K562 (cell line): ENCODE results near the gene SMARCC1. TPM values are rescaled to one million over a fixed set of nuclear protein-coding genes. Genes with fewer than 3 reads are reported as not detected.
A peak's percentile ranks its signal among the peaks of the same experiment; 100 is the strongest.

ENCODE experiments used
- CBX2 ChIP-seq: fragments of 200-600 bp; sonication (generic); IDR thresholded peaks from one replicate; pipeline ENCODE4 v1.6.1; 2012; ENCODE audit warnings: mild to moderate bottlenecking, low read length, inconsistent platforms; ENCODE audit not compliant: insufficient read depth, poor library complexity, severe bottlenecking
- CSDE1 ChIP-seq, 2 experiments: fragments of 450-650 bp; IDR thresholded peaks; 2 replicates each; pipeline ENCODE4 v1.6.1; 2016; ENCODE audit warnings: mild to moderate bottlenecking in 1 of 2
- CXXC5 ChIP-seq: fragments of 250-450 bp; sonication (Bioruptor Pico); IDR thresholded peaks from 2 replicates; pipeline ENCODE4 v1.8.0; 2022; ENCODE audit warnings: inconsistent platforms, mild to moderate bottlenecking, moderate library complexity
- DDX20 ChIP-seq: fragments of 450-650 bp; IDR thresholded peaks from 2 replicates; pipeline ENCODE4 v1.6.1; 2016; ENCODE audit warnings: missing genetic modification characterization, low read depth, mild to moderate bottlenecking, missing compliant biosample characterization, moderate library complexity
- ETV1 ChIP-seq: fragments of 450-650 bp; conservative IDR thresholded peaks from 2 replicates; pipeline ENCODE4 v1.6.1; 2016; ENCODE audit warnings: missing genetic modification characterization, control low read depth, low read depth, missing compliant biosample characterization
- FOXJ3 ChIP-seq: sonication (generic); formaldehyde crosslinking; IDR thresholded peaks from 2 replicates; pipeline ENCODE4 v1.4.0; 2020; ENCODE audit warnings: mild to moderate bottlenecking, missing genetic modification reagents
- HLTF ChIP-seq: fragments of 450-650 bp; IDR thresholded peaks from 2 replicates; pipeline ENCODE4 v1.6.1; 2016
- HMGN3 ChIP-seq: IDR thresholded peaks from 2 replicates; pipeline ENCODE4 v1.6.1; 2011; ENCODE audit warnings: borderline replicate concordance, low read depth, mild to moderate bottlenecking, mixed read lengths, low read length; ENCODE audit not compliant: insufficient read length; ENCODE audit errors: extremely low read depth
- LCOR ChIP-seq: sonication (generic); formaldehyde crosslinking; IDR thresholded peaks from 2 replicates; pipeline ENCODE4 v1.8.0; 2022; ENCODE audit warnings: mild to moderate bottlenecking, missing genetic modification reagents
- LEF1 ChIP-seq: fragments of 450-650 bp; IDR thresholded peaks from 2 replicates; pipeline ENCODE4 v1.6.1; 2016; ENCODE audit warnings: mild to moderate bottlenecking
- MECOM ChIP-seq: fragments of 250-450 bp; sonication (Bioruptor Pico); IDR thresholded peaks from 2 replicates; pipeline ENCODE4 v1.8.0; 2022; ENCODE audit warnings: inconsistent platforms
- NR4A1 ChIP-seq, 2 experiments: fragments of 250-450 bp in 1 of 2; fragments of 450-650 bp in 1 of 2; sonication (Bioruptor Pico) in 1 of 2; IDR thresholded peaks; 2 replicates each; pipeline versions ENCODE4 v1.4.0 to v1.6.1; 2016 to 2020; ENCODE audit warnings: mild to moderate bottlenecking in 2 of 2, missing compliant biosample characterization in 1 of 2, missing genetic modification characterization in 1 of 2, moderate library complexity in 1 of 2
- RBFOX2 ChIP-seq: fragments of 200-400 bp; formaldehyde crosslinking; IDR thresholded peaks from 2 replicates; pipeline ENCODE4 v1.6.1; 2017; ENCODE audit warnings: low read depth, mild to moderate bottlenecking, low read length, moderate library complexity
- RUNX1 ChIP-seq: sonication (generic); IDR thresholded peaks from 2 replicates; pipeline ENCODE4 v1.6.1; 2016; ENCODE audit warnings: antibody characterized with exemption, low read depth
- SMAD2 ChIP-seq: fragments of 150-350 bp; IDR thresholded peaks from 2 replicates; pipeline ENCODE4 v1.6.1; 2014; ENCODE audit warnings: low read depth, mild to moderate bottlenecking, low read length
- SOX6 ChIP-seq: fragments of 450-650 bp; IDR thresholded peaks from 2 replicates; pipeline ENCODE4 v1.6.1; 2014; ENCODE audit warnings: mild to moderate bottlenecking
- TSC22D4 ChIP-seq: fragments of 450-650 bp; IDR thresholded peaks from 2 replicates; pipeline ENCODE4 v1.6.1; 2016; ENCODE audit warnings: missing genetic modification characterization, missing biosample characterization, control low read depth
- ZC3H11A ChIP-seq: IDR thresholded peaks from 2 replicates; pipeline ENCODE4 v1.6.1; 2012; ENCODE audit warnings: low read depth, low read length, improper control_type of control experiment
- ZNF41 ChIP-seq: fragments of 250-450 bp; sonication (Bioruptor Pico); conservative IDR thresholded peaks from 2 replicates; pipeline ENCODE4 v1.4.0; 2020; ENCODE audit warnings: mild to moderate bottlenecking
- polyA plus RNA-seq, 8 experiments: library from polyadenylated mRNA; depleted of rRNA in 4 of 8; stranded (reverse) in 5 of 8; unstranded in 3 of 8; fragments of >200 nt; fragmentation: Nextera tagmentation in 2 of 8; fragmentation: Illumina TruSeq in 1 of 8; extraction: Ambion mirVana in 2 of 8; extraction: Trizol in 1 of 8; gene quantifications; 2 replicates each; pipeline versions ENCODE4 v1.2.1 to v1.2.3, GENCODE V29; 2011 to 2014; ENCODE audit warnings: inconsistent platforms in 1 of 8, missing spikeins in 1 of 8
- total RNA-seq, 7 experiments: library from RNA; depleted of rRNA in 6 of 7; stranded (reverse); fragments of >200 nt in 6 of 7; fragmentation: Illumina TruSeq in 2 of 7; extraction: Trizol in 2 of 7; gene quantifications; 2 replicates each; pipeline versions ENCODE4 v1.2.1 to v1.2.3, GENCODE V29; 2011 to 2021; ENCODE audit warnings: low replicate concordance in 1 of 7
- TF ChIP-seq, protein P1 (sequence below): fragments of 250-450 bp; sonication (Bioruptor Pico); IDR thresholded peaks from 2 replicates; pipeline ENCODE4 v1.5.0; 2022; ENCODE audit warnings: mild to moderate bottlenecking
- TF ChIP-seq, protein P2 (sequence below): fragments of 250-450 bp; sonication (Bioruptor Pico); IDR thresholded peaks from 2 replicates; pipeline ENCODE4 v1.8.0; 2021; ENCODE audit warnings: moderate library complexity, mild to moderate bottlenecking, inconsistent platforms
- TF ChIP-seq, protein P3 (sequence below): fragments of 250-450 bp; sonication (Bioruptor Pico); IDR thresholded peaks from 2 replicates; pipeline ENCODE4 v1.4.0; 2020; ENCODE audit warnings: mild to moderate bottlenecking, moderate library complexity
- TF ChIP-seq, protein P4 (sequence below): fragments of 450-650 bp; IDR thresholded peaks from 2 replicates; pipeline ENCODE4 v1.6.1; 2016; ENCODE audit warnings: mild to moderate bottlenecking

SMARCC1 gene
- total and polyA plus RNA-seq, 9 of the 15 experiments (the other 6 are each of a cell fraction or from before 2014, with no cell fraction given), result 20.7 to 199 (median 66.0) TPM

DNA sequence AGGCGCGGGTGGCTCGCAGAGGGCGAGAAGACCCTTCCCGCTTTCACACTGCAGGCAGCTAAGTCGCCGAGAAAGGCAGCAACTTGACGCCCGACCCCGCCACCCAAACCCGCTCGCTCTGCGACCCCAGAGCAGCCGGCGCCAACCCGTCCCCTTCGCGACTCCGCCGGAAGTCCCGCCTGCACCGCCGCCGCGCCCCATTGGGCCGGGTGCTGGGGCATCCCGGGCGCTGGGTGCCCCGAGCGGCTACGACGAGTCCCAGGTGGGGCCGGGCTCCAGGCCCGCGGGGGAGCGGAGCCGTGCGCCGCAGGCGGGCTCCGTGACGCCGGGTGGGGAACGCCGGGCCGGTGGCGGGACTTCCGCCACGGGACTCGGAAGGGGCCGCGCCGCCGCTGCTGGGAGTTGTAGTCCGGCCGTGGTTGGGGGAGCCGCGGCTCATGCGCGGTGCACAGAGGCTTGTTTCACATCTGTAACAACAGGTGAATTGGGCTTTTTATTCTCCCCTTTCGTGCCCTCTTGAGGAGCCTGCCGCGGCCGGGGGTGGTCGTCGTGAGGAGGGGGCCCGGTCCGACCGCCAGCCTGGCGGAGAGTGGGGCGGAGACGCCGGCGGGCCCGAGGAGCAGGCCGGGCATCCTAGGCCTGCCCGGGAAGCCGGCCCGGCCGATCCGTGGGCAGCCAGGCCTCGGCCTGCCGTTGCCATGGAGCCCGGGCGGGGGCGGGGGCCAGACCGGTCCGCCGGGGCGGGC lies 21.2 kb upstream of the SMARCC1 start, which contains the start of gene DHX30 (continued):
- TF ChIP-seq CBX2, result no peak
- TF ChIP-seq, protein P1, sequence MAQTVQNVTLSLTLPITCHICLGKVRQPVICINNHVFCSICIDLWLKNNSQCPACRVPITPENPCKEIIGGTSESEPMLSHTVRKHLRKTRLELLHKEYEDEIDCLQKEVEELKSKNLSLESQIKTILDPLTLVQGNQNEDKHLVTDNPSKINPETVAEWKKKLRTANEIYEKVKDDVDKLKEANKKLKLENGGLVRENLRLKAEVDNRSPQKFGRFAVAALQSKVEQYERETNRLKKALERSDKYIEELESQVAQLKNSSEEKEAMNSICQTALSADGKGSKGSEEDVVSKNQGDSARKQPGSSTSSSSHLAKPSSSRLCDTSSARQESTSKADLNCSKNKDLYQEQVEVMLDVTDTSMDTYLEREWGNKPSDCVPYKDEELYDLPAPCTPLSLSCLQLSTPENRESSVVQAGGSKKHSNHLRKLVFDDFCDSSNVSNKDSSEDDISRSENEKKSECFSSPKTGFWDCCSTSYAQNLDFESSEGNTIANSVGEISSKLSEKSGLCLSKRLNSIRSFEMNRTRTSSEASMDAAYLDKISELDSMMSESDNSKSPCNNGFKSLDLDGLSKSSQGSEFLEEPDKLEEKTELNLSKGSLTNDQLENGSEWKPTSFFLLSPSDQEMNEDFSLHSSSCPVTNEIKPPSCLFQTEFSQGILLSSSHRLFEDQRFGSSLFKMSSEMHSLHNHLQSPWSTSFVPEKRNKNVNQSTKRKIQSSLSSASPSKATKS (CRISPR knock-in tag), result no peak
- TF ChIP-seq LEF1, result no peak
- TF ChIP-seq ZC3H11A, result no peak
- peak; percentile 1; the same call in 1 of the 2 replicates for TF ChIP-seq LCOR (CRISPR knock-in tag)
- TF ChIP-seq DDX20 (tag), result no peak
- no peak for TF ChIP-seq NR4A1 (CRISPR knock-in tag; IDR thresholded peaks at IDR 0.05)
- TF ChIP-seq NR4A1 (tag; IDR thresholded peaks at IDR 0.05), result peak; percentile 16
- TF ChIP-seq RBFOX2, result peak; percentile 91
- TF ChIP-seq FOXJ3 (CRISPR knock-in tag), result no peak
- no peak for TF ChIP-seq CSDE1 (IDR thresholded peaks at IDR 0.05)
- TF ChIP-seq, protein P2, sequence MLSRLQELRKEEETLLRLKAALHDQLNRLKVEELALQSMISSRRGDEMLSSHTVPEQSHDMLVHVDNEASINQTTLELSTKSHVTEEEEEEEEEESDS, result no peak
- TF ChIP-seq TSC22D4 (tag), result no peak
- no peak for TF ChIP-seq RUNX1
- TF ChIP-seq HLTF, result no peak
- no peak for TF ChIP-seq MECOM (CRISPR knock-in tag)
- TF ChIP-seq, protein P3, sequence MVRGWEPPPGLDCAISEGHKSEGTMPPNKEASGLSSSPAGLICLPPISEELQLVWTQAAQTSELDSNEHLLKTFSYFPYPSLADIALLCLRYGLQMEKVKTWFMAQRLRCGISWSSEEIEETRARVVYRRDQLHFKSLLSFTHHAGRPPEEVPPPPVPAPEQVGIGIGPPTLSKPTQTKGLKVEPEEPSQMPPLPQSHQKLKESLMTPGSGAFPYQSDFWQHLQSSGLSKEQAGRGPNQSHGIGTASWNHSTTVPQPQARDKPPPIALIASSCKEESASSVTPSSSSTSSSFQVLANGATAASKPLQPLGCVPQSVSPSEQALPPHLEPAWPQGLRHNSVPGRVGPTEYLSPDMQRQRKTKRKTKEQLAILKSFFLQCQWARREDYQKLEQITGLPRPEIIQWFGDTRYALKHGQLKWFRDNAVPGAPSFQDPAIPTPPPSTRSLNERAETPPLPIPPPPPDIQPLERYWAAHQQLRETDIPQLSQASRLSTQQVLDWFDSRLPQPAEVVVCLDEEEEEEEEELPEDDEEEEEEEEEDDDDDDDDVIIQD, result no peak
- no peak for TF ChIP-seq SMAD2
- TF ChIP-seq HMGN3, result peak; percentile 92
- TF ChIP-seq, protein P4, sequence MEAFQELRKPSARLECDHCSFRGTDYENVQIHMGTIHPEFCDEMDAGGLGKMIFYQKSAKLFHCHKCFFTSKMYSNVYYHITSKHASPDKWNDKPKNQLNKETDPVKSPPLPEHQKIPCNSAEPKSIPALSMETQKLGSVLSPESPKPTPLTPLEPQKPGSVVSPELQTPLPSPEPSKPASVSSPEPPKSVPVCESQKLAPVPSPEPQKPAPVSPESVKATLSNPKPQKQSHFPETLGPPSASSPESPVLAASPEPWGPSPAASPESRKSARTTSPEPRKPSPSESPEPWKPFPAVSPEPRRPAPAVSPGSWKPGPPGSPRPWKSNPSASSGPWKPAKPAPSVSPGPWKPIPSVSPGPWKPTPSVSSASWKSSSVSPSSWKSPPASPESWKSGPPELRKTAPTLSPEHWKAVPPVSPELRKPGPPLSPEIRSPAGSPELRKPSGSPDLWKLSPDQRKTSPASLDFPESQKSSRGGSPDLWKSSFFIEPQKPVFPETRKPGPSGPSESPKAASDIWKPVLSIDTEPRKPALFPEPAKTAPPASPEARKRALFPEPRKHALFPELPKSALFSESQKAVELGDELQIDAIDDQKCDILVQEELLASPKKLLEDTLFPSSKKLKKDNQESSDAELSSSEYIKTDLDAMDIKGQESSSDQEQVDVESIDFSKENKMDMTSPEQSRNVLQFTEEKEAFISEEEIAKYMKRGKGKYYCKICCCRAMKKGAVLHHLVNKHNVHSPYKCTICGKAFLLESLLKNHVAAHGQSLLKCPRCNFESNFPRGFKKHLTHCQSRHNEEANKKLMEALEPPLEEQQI, result no peak
- 0 out of 2 replicates have a peak, but pooled peaks have one; percentile 8 for TF ChIP-seq SOX6
- TF ChIP-seq ZNF41 (CRISPR knock-in tag), result no peak
- TF ChIP-seq CXXC5 (CRISPR knock-in tag), result peak; percentile 95
- no peak for TF ChIP-seq ETV1 (tag)
